Limb (tissue), 2 donors: ENCODE data around the gene VAMP2.

ENCODE experiments used
- DNase-seq, 2 donors: peaks; one replicate each; pipeline ENCODE4 v3.0.0-alpha.2; 2016; ENCODE audit errors: extremely low spot score in 2 of 2

VAMP2 gene

GRCh38 chr17:8162233-8162996, at the start of gene VAMP2:
TSS of gene VAMP2 (minus strand) at chr17:8162948. CDS start at chr17:8162879, 69 bp downstream.
- DNase-seq = peak; percentile 66 to 73

GRCh38 chr17:8210761-8211458, 48.2 kb upstream of the VAMP2 start:
- DNase-seq = peak in 1 of 2 donors; percentile 42

GRCh38 chr17:8209907-8210760, 47.4 kb upstream of the VAMP2 start, which contains the start of gene AURKB:
TSS of gene AURKB (minus strand) at chr17:8210575. CDS start at chr17:8210224, 351 bp downstream.
- DNase-seq = peak; percentile 94

GRCh38 chr17:8206536-8206935, 43.8 kb upstream of the VAMP2 start:
- no peak for DNase-seq

GRCh38 chr17:8204761-8205555, 42.2 kb upstream of the VAMP2 start:
- no peak for DNase-seq

GRCh38 chr17:8192070-8192815, 29.5 kb upstream of the VAMP2 start:
- DNase-seq = peak; percentile 80 to 91

GRCh38 chr17:8190506-8190905, 27.8 kb upstream of the VAMP2 start:
- DNase-seq = no peak

- DNase-seq = peak; percentile 93 to 98
Measured at GRCh38 chr17:8189711-8190477, 27.1 kb upstream of the VAMP2 start, which contains the start of gene BORCS6. TSS of gene BORCS6 (minus strand) at chr17:8190180. CDS start at chr17:8190140, 40 bp downstream.

GRCh38 chr17:8189041-8189710, 26.4 kb upstream of the VAMP2 start:
- peak in 1 of 2 donors; percentile 54 for DNase-seq

GRCh38 chr17:8188263-8188839, 25.6 kb upstream of the VAMP2 start:
- DNase-seq = no peak

GRCh38 chr17:8187517-8188262, 24.9 kb upstream of the VAMP2 start:
- peak; percentile 94 to 97 for DNase-seq

- DNase-seq = peak; percentile 94 to 98
Measured at GRCh38 chr17:8186787-8187516, 24.2 kb upstream of the VAMP2 start.

- no peak for DNase-seq
Measured at GRCh38 chr17:8186446-8186786, 23.7 kb upstream of the VAMP2 start.

- DNase-seq = peak; percentile 65 to 96
Measured at GRCh38 chr17:8185582-8186445, 23.1 kb upstream of the VAMP2 start.

- DNase-seq = no peak
Measured at GRCh38 chr17:8176998-8177731, 14.4 kb upstream of the VAMP2 start.
